ENCODE data around the gene RPP25L. TPM values are rescaled to one million over a fixed set of nuclear protein-coding genes. Genes with fewer than 3 reads are reported as not detected.

RPP25L gene
- total RNA-seq, 1 donor from 2014 or later: 31.8 TPM

GRCh38 chr9:34582787-34583186 is 29.1 kb downstream of the RPP25L start:
- no peak for DNase-seq

GRCh38 chr9:34581318-34581717 is 30.6 kb downstream of the RPP25L start:
- DNase-seq: no peak

GRCh38 chr9:34580358-34580757 is 31.5 kb downstream of the RPP25L start:
- no peak for DNase-seq

GRCh38 chr9:34579808-34580163 is 32.1 kb downstream of the RPP25L start:
- DNase-seq: no peak

GRCh38 chr9:34579104-34579807 is 32.6 kb downstream of the RPP25L start:
- no peak for DNase-seq

- peak; percentile 48 for DNase-seq
These were observed 33.4 kb downstream of the RPP25L start for GRCh38 chr9:34578241-34579103.

- no peak for DNase-seq
These were observed 34.3 kb downstream of the RPP25L start for GRCh38 chr9:34577400-34578240.

- no peak for DNase-seq
These were observed 35.1 kb downstream of the RPP25L start for GRCh38 chr9:34576597-34577399.

- DNase-seq: no peak
These were observed 35.9 kb downstream of the RPP25L start for GRCh38 chr9:34575862-34576596.

- no peak for DNase-seq
These were observed 36.7 kb downstream of the RPP25L start for GRCh38 chr9:34575241-34575640.

GRCh38 chr9:34574571-34574970 is 37.3 kb downstream of the RPP25L start:
- no peak for DNase-seq

- no peak for DNase-seq
These were observed 38.1 kb downstream of the RPP25L start for GRCh38 chr9:34573599-34574325.

GRCh38 chr9:34572628-34573027 is 39.3 kb downstream of the RPP25L start:
- DNase-seq: no peak

- DNase-seq: no peak
These were observed 39.8 kb downstream of the RPP25L start for GRCh38 chr9:34572092-34572491.

GRCh38 chr9:34571481-34571810 is 40.5 kb downstream of the RPP25L start:
- no peak for DNase-seq

GRCh38 chr9:34570809-34571480 is 41.0 kb downstream of the RPP25L start:
- DNase-seq: no peak

GRCh38 chr9:34570376-34570775 is 41.5 kb downstream of the RPP25L start:
- DNase-seq: no peak

- DNase-seq: no peak
These were observed 43.1 kb downstream of the RPP25L start for GRCh38 chr9:34568774-34569173.

GRCh38 chr9:34568133-34568532 is 43.8 kb downstream of the RPP25L start:
- DNase-seq: no peak

- DNase-seq: no peak
These were observed 44.9 kb downstream of the RPP25L start for GRCh38 chr9:34566972-34567371.

Measured in dermis blood vessel endothelial cell (primary cell).